NCI-H2107 (cell line): Measurements from ENCODE around the gene UQCRC2.
"Not testable (repeated sequence)": the region's sequence is repeated elsewhere in the genome, so short reads cannot be mapped to it uniquely, and the experiment has no call there.

ENCODE experiments used
- DNase-seq: peaks from one replicate; lab custom pipeline; 2025; lab: John Stamatoyannopoulos, UW

Gene UQCRC2

DNA sequence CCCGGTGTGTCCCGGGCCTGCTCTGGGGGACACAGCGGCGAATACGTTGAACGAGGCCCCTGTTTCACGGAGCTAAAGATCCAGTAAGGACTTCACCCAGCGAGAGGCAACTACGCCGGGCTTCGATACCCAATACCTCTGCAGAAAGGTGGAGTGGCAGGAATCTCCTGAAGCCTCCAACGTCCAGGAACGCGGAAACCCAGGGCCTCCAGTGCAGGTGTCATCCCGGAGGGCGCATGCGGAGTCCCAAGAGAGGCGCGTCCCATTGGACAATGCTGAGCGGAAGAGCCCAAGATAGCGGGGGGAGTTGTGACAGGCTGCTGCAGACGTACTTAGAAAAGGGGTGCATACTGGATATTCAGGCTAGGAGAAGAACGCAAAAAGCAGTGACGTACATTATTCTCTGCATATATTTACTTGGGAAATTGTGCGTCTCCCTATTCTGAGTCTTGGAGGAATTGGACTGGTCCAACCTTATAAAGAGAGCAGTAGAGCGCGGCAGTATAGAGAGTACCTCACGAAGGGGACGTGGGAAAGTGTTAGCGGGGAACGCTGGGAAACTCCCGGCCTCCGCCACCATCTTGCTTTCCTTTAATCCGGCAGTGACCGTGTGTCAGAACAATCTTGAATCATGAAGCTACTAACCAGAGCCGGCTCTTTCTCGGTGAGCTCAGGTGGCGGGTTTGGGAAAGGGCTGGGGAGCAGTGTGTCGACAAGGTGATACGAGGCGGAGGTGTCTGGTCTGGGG, at the start of gene UQCRC2:
Gene UQCRC2 (plus strand): TSS at position 569 of the 748 bp plus-strand sequence. CDS start 63 bp downstream, at position 632.
- peak; percentile 93 for DNase-seq

DNA sequence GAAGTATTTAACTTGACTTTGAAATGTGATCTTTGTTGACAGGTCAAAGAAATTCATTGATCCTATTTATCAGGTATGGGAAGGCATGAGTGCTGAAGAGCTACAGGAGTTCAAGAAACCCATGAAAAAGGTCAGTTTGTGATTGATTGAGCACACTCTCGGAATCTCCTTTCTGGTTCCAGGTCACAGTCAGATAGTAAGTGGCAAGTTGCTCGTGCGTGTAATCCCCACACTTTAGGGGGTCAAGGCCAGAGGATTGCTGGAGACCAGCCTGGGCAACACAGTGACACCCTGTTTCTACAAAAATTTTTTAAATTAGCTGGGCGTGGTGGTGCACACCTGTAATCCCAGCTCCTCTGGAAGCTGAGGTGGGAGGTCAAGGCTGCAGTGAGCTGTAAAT, 20.5 kb upstream of the UQCRC2 start:
- DNase-seq = not testable (repeated sequence)

DNA sequence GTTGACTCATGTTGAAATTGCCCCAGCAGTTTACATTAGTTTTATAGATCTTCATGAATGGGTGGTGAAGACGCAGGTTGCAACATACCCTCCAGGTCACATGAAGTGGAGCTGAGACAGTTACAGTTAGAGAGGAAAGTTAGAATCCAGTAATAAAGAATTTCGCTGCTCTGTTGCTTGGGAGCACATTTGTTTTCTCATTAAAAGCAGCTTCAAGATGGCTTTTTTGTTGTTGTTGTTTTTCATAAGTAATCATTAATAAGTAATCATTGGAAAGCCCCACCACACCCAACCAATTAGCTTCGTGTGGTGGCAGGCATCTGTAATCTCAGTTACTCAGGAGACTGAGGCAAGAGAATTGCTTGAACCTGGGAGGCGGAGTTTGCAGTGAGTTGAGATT, 19.8 kb upstream of the UQCRC2 start:
- DNase-seq = not testable (repeated sequence)

DNA sequence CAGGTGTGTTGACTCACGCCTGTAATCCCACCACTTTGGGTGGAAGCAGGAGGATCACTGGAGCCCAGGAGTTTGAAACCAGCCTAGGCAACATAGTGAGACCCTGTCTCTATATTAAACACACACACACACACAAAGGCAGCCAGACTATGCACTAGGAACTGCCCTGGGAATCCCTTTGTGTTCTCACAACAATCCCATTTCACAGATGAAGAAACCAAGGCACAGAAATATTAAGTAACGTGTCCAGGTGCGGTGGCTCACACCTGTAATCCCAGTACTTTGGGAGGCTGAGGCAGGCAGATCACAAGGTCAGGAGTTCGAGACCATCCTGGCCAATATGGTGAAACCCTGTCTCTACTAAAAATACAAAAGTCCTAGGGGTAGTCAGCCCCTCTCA, 19.4 kb upstream of the UQCRC2 start:
- not testable (repeated sequence) for DNase-seq

DNA sequence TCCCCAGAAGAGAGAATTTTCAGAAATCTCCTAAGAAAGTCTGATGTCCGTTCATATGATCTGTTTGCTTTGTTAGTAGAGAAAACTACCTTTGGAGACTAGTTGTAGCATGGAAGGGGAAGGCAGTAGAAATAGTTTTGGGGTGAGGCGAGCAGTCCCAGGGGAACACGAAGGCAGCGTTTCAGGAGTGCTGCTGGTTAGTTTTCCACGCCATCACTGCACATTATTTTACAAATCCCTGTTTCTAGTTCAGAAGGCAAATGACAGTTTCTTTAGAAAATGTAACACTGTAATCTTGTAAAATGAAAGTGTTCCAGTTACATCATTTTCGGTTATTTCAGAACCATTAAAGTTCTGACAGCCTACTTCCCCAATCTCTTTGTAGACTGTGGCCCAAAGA, 16.9 kb upstream of the UQCRC2 start:
- DNase-seq = not testable (repeated sequence)

DNA sequence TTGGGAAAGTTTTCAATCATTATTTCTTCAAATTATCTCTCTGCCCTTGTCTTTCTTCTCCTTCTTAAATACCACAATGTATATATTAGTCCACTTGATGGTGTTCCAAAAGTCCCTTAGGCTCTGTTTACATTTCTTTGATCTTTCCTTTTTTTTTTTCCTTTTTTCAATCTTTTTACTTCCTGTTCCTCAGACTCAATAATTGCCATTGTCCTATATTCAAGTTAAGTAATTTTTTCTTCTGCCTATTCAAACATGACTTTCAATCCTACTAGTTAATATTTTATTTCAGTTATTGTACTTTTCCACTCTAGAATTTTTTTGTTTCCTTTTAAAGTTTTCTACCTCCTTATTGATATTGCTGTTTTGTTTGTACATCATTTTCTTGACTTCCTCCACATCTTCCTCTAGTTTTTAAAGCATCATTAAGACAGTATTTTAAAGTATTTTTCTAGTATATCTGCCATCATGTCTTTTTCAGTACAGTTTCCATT, 15.8 kb upstream of the UQCRC2 start:
- no peak for DNase-seq

DNA sequence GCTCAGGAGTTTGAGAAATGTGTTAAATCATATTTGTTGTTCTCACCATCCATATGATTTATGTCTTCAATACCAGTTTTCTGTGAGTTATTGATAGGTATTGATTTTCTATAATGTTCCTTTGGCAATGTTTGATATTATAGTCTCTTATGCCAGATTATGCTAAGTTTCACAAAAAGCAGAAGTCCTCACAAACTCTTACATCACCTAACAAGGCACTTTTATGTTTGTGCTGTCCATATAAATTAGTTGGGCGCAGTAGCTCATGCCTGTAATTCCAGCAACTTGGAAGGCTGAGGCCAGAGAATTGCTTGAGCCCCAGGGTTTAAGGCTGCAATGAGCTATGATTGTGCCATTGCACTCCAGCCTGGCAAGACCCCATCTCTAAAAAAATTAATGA, 12.6 kb upstream of the UQCRC2 start:
- DNase-seq = no peak

DNA sequence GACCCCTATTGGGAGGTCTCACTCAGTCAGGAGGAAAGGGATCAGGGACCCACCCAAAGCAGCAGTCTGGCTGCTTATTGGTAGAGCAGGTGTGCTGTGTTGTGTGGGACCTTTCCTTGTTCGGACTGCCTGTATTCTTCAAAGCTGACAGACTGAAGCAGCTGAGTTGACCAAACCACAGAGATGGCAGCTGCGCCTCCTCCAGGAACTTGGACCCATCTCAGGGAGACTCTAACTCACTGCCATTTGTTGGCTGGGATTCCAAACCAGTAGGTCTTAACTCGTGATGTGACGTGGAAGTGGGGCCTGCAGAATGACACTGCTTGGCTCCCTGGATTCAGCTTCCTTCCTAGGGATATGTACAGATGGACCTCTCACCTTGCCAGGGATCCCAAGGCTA, 9.6 kb upstream of the UQCRC2 start:
- DNase-seq = no peak

DNA sequence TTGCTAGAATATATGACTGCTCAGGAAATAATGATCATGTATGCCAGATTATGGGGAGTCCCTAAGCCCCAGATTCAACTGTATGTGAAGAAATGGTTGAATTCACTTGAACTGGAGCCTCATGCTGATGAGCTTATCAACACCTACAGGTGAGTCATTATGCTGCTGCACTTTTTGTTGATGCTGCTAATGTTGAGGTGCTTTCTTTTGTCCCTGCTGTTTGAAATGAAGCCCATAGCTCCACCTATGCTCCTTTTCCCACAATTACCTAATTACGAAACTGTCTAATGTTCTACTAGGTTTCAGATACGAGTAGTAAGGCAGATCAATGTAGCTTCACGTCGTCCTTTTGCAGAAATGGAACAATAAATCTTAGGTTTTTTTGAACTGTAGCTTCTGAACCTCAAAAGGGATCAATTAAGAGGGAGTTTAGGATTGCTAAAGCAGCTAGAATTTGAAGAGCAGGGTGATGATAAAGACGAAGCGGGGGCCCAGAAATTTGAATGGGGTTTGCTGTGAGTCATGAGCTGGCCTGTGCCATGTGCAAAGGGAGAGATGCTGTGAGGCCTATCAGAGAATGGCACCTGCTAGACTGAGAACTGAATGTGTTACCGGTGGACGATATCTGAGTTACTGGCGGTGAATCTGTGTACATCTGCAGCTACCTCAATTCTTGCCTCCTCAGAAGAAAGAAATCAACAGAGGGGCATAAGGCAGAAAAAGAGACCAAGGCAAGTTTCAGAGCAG, 6.1 kb upstream of the UQCRC2 start:
- no peak for DNase-seq

DNA sequence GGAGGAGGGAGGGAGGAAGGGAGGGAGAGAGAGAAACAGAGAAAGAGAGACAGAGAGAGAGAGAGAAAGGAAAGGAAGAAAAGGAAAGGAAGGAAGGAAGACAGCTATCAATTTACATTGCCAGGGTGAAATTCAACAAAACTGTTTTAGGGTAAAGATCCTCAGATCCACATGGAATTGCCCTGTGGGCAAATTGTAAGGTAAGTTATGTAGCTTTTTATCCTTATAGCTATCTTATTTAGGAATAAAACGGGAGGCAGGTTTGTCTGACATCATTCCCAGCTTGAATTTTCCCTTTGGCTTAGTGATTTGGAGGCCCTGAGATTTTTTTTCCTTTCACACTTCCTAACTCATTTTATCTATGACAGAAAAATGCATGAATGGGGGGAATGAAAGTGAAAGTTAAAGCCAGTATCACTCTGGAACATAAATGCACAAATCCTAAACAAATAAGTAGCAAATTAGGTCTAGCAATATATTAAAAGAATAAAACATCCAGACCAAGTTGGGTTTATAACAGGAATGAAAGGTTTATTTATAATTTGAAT, 3.4 kb upstream of the UQCRC2 start:
- DNase-seq = no peak

DNA sequence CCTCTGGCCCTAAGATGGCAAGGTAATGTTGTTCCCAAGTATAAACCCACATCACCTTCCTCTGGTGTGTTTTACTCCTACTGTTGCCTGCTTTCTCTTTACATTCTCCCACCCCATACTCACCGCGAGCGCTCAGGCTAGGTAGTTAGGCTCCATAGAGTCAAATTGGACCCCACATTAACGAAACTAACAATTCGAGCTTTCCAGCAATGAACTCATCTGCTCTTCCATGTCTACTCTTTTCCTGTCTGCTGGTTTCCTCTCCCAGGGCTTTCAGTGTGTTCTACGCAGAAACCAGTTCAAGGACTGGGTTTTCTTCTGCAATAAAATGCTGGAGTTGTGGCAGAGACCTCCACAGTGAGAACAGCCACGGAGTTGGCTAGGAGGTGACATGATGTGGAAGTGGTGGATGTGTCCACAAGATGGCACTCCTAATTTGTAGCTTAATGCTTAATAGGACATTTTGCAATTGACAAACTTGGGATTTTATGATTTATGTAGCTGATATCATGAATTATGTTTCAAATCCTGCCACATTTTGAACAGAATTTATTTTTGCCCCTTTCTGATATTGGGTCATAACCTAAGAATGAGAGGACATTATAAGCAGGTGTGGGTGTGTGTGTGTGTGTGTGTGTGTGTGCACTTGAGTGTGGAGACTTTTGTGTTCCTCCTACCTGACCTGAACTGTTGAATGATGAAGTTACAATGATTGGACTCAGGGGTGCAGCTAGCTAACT, 2.2 kb upstream of the UQCRC2 start:
- no peak for DNase-seq

DNA sequence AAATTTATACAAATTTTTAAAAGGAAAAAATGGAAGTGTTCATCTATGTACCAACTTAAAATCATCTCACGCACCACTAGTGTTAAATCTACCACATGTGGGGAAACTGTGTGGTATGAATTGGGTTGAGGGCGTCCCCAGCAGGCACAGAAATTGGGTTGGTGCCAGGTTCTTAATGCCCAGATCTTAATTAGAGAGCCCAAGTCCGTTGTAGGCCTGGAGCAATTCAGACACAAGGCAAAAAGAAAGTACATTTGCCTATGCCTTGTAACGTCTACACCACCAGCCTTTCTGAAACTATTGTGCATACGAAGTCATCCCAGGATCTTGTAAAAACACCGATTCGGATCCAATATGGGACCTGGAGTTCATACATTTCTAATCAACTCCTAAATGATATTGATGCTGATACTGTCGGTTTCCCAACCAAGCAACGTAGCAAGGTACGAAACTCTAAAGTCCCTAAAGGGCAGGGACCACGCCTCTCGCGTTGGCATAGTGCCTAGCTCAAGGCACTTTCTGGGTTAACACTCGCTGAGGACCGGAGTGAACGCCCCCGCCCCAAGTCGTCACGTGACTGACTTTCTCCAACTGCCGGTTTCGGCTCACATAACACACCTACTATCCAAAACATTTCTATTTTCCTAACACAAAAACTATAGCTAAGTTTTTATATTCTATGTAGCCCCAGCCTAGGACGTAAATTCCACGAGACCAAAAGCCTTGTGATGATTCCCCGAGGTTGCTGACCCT, 945 bp upstream of the UQCRC2 start:
- no peak for DNase-seq

DNA sequence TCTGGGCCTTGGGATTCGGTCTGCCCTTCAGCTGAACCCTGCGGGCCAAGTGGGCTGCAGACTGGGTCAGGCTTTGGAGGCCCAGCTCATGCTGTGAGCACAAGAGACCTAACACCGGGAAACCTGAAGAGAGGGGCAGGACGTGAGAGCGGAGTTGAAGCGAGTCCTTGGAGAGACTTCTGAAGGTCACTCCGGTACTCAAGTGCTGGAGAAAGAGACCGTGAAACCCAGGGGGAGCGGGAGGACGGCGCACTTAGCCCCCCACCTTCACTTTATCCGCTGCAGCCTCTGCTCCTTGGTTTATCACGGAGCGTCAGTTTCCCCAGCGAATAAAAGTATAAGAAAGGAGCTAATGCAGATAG, 361 bp downstream of the UQCRC2 start:
- DNase-seq = no peak

DNA sequence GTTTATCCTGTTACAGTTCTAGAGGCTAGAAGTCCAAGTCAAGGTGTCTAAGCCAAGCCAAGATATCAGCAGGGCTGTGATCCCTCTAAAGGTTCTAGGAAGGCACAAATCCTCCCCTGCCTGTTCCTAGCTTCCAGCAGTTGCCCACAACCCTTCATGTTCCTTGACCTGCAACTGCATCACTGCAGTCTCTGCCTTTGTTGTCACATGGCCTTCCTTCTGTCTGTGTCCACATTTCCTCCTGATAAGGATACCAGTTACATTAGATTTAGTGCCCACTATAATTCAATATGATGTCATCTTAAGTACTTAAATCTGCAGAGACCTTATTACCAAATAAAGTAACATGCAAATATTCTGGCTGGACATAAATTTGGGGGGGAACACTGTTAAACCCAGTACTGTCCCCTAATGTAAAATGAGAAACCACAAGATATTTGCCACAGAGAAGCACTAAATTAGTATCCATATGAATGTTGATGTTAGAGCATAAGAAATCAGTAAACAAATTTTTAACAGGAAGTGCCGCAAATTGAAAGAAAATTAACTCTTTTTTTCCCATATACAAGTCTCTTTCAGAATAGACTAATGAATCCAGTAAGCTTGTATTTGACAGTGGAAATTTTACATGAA, 4.7 kb downstream of the UQCRC2 start:
- no peak for DNase-seq

DNA sequence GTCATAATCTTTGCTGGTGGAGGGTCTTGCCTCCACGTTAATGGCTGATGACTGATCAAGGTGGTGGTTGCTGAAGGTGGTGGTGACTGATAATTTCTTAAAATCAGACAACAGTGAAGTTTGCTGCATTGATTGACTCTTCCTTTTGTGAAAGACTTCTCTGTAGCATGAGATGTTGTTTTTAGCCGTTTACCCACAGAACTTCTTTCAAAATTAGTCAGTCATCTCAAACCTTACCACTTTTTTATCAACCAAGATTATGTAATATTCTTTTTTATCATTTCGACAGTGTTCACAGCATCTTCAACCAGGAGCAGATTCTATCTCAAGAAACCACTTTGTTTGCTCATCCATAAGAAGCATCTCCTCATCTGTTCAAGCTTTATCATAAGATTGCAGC, 5.9 kb downstream of the UQCRC2 start:
- no peak for DNase-seq

DNA sequence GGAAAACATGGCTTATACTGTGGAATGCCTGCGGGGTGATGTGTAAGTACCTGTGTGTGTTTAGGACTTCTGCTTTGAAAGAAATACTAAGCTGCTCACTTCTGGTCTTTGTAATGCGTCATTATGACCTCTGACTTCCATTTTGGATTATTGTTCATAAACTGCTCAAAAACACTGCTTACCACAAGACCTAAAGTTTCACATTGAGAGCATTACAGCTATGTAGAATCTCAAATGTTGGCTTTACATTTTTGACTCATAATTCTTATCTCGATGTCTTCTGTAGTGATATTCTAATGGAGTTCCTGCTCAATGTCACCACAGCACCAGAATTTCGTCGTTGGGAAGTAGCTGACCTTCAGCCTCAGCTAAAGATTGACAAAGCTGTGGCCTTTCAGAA, 9.3 kb downstream of the UQCRC2 start:
- DNase-seq = no peak

DNA sequence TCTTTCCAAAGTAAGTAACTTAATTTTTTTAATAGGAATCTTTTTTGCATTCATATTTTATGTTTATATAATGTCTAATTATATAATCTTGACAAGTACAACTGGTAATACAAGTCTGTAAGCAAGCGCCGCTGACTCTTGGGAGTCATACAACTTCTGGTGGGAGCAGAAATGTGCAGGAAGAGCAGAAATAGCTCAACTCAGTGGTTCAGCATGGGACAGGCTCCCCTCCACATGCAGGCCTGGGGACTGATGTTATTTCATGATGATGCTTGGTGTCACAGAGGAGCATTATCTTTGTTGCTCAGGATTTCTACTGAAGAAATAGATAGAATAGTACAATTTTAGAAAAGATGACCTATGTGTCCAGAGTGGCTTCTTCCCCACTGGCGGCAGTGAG, 10.7 kb downstream of the UQCRC2 start:
- no peak for DNase-seq

DNA sequence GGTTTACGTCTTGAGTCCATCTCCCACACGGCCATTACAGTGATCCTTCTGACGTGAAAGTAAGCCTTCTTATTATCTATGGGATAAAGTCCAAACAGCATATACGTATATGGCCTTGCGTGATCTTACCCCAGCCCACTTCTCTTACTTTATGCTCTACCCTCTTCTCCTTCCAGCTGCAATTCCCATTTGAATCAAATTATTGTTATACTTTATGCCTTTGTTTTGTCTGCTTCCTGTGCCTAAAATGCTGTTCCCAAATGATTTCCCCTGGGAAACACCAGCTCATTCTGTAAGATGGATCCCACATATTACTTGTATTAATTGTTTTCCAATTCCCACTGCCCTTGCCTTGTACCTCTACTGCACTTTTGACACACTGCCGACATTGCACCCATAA, 11.2 kb downstream of the UQCRC2 start:
- DNase-seq = no peak

DNA sequence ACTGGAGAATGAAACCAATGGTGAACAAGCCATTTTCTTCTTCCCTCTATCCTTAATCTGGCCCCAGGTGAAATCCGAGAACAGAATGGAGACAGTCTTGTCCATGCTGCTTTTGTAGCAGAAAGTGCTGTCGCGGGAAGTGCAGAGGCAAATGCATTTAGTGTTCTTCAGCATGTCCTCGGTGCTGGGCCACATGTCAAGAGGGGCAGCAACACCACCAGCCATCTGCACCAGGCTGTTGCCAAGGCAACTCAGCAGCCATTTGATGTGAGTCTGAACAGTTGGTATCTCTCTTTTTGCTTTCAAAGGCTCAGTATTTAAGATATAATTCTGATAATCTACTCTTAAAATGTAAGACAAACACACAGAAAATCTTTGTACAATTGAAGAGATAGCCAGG, 18.7 kb downstream of the UQCRC2 start:
- DNase-seq = no peak

DNA sequence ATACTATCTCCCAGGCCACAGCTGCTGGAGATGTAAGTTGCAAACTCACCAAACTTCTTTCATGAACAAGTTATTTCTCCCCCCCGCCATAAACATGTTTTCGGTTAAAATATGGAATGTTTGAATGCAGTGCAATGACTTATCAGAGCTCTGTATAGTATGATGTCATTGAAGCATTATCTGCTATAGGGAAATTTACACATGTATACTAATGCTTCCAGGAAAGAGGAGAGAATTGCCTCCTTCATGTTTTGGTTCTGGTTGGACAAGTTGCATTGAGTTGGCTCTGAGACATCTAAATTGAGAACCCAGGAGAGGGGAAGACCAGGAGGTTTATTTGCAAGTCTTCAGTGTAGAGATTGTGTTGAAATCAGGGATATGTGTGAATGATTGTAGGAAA, 20.8 kb downstream of the UQCRC2 start:
- DNase-seq = no peak

DNA sequence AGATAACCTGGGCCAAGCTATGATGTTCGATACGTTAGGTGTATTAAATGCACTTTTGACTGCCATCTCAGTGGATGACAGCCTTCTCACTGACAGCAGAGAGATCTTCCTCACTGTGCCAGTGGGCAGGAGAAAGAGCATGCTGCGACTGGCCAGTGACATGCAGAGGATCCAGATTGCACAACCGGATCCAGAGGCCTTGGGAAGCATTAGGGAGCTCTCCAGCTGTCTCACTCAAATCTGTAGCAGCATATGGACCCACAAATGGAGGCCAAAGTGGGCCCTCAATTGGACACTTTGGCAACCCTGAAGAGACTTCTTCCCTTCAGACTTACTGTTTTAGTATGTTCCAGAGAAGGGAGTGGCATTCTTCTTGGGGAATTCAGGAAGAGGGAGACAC, 26.9 kb downstream of the UQCRC2 start:
- DNase-seq = no peak
